ENCODE measurements around the gene ZNF831.

Gene ZNF831

GRCh38 chr20:59301343-59302007 lies 137.9 kb downstream of the ZNF831 start:
- no peak for TF ChIP-seq CTCF (IDR thresholded peaks at IDR 0.05; ENCODE audit: low read depth, low read length, missing control alignments)
- Histone ChIP-seq H3K36me3 (replicated peaks) (no peaks in the 10 kb centered on the region), H3K27ac (no peak overlapping the region), H3K4me3 (ENCODE audit: low read depth, low read length) (no peak overlapping the region), H3K27me3 (replicated peaks) (peaks cover 2% of the 10 kb centered on the region)
- in situ Hi-C loops (cut with HindIII; ENCODE audit: low pct_ligation_motif_present, low sequenced_read_pairs): no loop called here
- no peak for DNase-seq

- DNase-seq: no peak
- no peak overlapping the region for H3K4me3 ChIP-seq (ENCODE audit: low read depth, low read length)
- no peak overlapping the region for H3K27ac ChIP-seq
- no peak for TF ChIP-seq CTCF (IDR thresholded peaks at IDR 0.05; ENCODE audit: low read depth, low read length, missing control alignments)
- in situ Hi-C loops (cut with HindIII; ENCODE audit: low pct_ligation_motif_present, low sequenced_read_pairs): no loop called here
- H3K36me3 ChIP-seq (replicated peaks): no peaks in the 10 kb centered on the region
- no peaks in the 10 kb centered on the region for H3K27me3 ChIP-seq (replicated peaks)
Measured at GRCh38 chr20:59305908-59306655, 142.5 kb downstream of the ZNF831 start.

GRCh38 chr20:59307270-59307669 lies 143.6 kb downstream of the ZNF831 start:
- H3K36me3 ChIP-seq (replicated peaks): no peaks in the 10 kb centered on the region
- no peaks in the 10 kb centered on the region for H3K27me3 ChIP-seq (replicated peaks)
- in situ Hi-C loops (cut with HindIII; ENCODE audit: low pct_ligation_motif_present, low sequenced_read_pairs): no loop called here

More at GRCh38 chr20:59307270-59307669, 143.6 kb downstream of the ZNF831 start:
- no peak overlapping the region for H3K27ac ChIP-seq
- H3K4me3 ChIP-seq (ENCODE audit: low read depth, low read length): no peak overlapping the region
- DNase-seq: no peak
- TF ChIP-seq CTCF (IDR thresholded peaks at IDR 0.05; ENCODE audit: low read depth, low read length, missing control alignments): no peak

All from brain microvascular endothelial cell (primary cell).